Stimulated activated CD4-positive, alpha-beta T cell treated with anti-CD3 and anti-CD28 coated beads, Interleukin-15, amount 100 ng/mL, for 48 hours (primary cell): Measurements from ENCODE around the gene CD8B2.
"Not testable (repeated sequence)": the region's sequence is repeated elsewhere in the genome, so short reads cannot be mapped to it uniquely, and the experiment has no call there.

ENCODE experiments used
- DNase-seq, 2 donors: peaks; one replicate each; pipeline ENCODE4 v3.0.0-alpha.2; 2020; ENCODE audit warnings: low read depth in 2 of 2

The CD8B2 gene

DNA sequence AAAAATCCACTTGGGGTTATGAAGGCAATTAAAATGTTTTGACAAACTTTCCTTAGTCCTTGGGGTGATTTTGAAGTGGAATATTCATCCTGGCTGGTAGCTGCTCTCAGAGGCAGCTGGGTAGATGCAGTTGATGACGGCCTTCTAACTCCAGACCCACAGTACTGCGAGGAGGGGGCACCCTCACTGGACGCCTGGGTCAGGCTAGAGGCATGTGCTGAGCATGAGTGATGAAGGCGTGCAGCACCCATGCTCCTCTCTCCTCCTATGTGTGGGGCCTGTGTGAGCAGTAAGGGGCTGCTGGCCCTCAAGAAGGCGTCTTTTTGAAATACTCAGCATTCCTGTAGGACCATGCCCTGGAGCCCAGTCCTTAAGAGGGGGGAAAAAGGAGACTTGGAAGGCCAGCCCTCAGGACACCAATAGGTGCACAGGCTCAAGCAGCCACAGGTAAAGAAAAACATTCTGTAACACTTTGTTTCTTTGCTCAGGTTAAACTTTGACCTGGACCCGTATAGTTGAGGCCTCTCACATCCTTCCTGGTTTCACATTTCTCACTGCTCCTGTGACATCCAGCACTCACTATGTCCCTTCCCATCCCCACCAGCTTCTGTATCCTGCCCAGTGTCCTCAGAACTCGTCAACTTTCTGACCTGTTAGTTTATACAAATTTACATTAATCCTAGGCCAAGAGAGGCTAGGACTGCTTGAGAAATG, 64.4 kb downstream of the CD8B2 start:
- DNase-seq = no peak

GRCh38 chr2:106552921-106553320, 65.8 kb downstream of the CD8B2 start:
- no peak for DNase-seq

- no peak for DNase-seq
Measured at GRCh38 chr2:106553321-106553720, 66.2 kb downstream of the CD8B2 start.

DNA sequence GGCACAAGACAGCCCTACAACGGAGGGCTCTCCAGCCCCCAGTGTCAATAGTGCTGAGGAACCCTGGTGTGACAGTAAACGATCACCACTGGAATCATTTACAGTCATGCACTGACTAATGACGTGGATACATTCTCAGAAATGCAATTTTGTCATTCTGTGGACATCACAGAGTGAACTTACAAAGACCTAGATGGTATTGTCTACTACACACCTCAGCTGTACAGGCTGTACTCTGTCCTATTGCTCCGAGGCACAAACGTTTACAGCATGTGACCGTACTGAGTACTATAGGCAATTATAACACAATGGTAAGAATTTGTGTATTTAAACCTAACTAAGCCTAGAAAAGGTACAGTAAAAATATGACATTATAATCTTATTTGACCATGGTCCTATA, 67.2 kb downstream of the CD8B2 start:
- no peak for DNase-seq

DNA sequence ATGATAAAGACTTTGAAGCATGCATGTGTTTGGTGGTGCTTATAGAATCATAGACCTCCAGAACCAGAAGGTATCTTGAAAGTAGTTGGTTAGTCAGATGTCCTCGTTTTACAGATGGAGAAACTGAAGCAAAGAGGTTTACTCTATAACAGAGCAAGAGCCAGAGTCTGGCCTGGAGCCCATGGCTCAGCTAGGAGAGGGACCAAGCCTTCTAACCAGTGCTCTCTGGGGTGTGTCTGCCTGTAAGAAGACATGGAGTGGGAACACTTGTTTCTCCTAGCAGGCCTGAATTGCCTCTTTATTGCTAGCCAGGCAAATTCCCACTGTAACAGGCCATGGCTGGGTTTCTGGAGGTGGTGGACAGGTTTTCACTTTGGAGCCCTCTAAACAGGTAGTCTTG, 67.9 kb downstream of the CD8B2 start:
- no peak for DNase-seq

GRCh38 chr2:106559786-106560185, 72.6 kb downstream of the CD8B2 start:
- not testable (repeated sequence) for DNase-seq

GRCh38 chr2:106560773-106561172, 73.6 kb downstream of the CD8B2 start:
- no peak for DNase-seq

DNA sequence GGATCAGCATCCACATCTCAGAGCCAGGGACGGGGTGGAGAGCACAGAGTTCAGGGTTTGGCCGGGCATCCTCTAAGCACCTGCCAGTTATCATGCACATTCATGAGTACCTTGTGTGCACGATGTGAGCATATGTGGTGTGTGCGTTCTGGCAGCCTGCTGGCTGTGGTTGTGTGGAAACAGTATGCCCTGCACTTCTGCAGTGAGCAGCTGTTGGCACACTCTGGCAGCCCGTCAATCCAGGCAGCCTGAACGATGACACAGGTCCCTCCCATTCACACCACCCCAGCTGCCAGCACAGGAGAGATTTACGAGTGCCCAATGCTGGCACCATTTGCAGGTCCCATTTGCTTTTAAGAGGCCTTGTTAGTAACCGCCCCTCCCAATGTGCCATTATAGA, 74.2 kb downstream of the CD8B2 start:
- DNase-seq = no peak

DNA sequence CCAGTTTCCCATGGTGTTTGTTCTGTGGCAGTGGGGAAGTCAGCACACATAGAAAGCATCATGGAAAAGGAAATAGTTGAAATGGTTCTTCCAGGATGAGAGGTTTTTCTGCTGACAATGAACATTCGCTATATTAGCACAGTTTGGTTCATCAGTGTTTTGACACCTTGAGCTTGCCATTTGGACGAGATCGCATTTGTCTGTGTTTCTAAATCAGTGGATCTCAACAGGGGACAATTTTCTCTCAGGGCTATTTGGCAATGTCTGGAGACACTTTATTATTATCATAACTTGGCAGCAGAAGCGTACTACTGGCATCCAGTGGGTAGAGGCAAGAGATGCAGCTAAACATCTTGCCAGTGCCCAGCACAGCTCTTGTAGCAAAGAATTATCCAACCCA, 74.6 kb downstream of the CD8B2 start:
- DNase-seq = no peak

DNA sequence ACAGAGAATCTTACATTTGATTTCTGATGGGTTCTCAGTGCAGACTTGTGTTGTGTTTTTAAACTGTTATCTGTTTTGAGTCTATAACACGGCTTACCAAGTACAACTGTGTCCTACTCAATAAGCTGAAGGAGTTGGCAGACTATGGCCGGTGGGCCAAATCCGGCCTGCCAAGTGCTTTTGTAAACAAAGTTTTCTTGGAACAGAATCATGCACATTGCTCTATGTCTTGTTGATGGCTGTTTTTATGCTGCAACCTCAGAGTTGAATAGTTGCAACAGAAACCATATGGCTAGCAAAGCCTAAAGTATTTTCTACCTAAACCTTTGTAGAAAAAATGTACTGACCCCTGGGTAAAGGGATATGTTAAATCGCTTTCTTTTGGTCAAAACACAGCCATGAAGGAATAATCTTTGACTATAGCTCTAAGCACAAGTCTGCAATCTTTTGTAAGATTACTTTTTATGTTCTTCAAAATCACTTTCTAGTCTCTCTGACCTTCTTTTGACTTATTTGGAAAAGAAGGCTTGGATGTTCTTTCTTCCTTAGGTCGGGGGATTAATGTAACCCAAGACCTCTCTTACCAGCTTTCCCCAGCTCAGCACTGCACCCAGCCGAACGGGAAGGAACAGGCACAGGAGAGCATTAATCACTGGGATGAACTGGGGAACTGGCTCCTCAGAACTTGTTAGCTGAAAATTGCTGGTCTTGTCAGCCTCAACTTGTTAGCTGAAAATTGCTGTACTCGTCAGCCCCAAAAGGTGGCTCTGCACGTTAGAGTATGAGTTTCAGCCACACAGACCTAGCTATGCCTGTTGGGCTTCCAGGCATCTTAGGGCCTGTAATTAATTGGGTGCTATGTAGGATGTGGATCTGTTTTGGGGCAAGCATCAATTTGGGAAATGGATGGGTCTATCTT, 75.4 kb downstream of the CD8B2 start:
- DNase-seq = no peak

GRCh38 chr2:106563195-106563594, 76.0 kb downstream of the CD8B2 start:
- no peak for DNase-seq

- DNase-seq = no peak
Measured at GRCh38 chr2:106565599-106565998, 78.4 kb downstream of the CD8B2 start.

GRCh38 chr2:106566050-106566449, 78.9 kb downstream of the CD8B2 start:
- peak; percentile 41 to 51 for DNase-seq

- DNase-seq = not testable (repeated sequence)
Measured at GRCh38 chr2:106566484-106566883, 79.3 kb downstream of the CD8B2 start.

DNA sequence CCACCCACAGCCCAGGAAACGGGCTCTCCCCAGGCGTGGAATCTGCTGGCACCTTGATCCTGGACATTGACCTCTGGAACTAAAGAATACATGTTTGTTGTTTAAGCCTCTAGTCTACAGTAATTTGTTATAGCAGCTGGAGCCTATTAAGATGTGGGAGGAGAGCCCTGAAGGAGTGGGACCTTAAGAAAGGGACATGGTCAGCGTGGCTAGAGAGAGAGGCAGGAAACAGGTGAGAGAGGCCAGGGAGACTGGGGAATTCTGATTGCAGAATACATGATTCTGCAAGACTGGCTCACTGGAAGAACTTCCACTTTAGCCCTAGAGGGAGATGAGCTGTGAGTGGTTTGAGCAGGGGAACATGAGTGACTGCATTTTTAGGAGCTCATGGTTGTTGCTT, 83.2 kb downstream of the CD8B2 start:
- DNase-seq = no peak
